B cell (primary cell): Measurements from ENCODE around the gene FAM216B. TPM values are rescaled to one million over a fixed set of nuclear protein-coding genes. Genes with fewer than 3 reads are reported as not detected.
"Not testable (repeated sequence)": the region's sequence is repeated elsewhere in the genome, so short reads cannot be mapped to it uniquely, and the experiment has no call there.

Experiments
- ATAC-seq: fragments of 200-7000 bp; cut with Tn5 transposase; one replicate; pipeline ENCODE4 v1.10.0; 2021; ENCODE audit warnings: low read depth, mild to moderate bottlenecking, moderate number of reproducible peaks, moderate library complexity
- CTCF ChIA-PET: fragments of 350-600 bp; sonication (Branson Sonifier 250); formaldehyde crosslinking; loops from one replicate; lab custom pipeline; 2021; ENCODE audit warnings: antibody characterized with exemption, inconsistent platforms; lab: Charles Lee
- POLR2A ChIA-PET: fragments of 350-600 bp; sonication (Branson Sonifier 250); formaldehyde crosslinking; loops from one replicate; lab custom pipeline; 2021; ENCODE audit warnings: antibody characterized with exemption; lab: Charles Lee
- DNase-seq: peaks from one replicate; pipeline ENCODE4 v3.0.0; 2013
- H2AFZ ChIP-seq: 2 replicates; pipeline ENCODE4 v1.6.1; 2012; ENCODE audit warnings: mild to moderate bottlenecking, low read depth, low read length; ENCODE audit not compliant: insufficient read depth, poor library complexity, severe bottlenecking
- H3K27ac ChIP-seq, 2 donors: 1 replicate in 1 of 2; 2 replicates in 1 of 2; pipeline ENCODE4 v1.5.1; 2012 to 2013; ENCODE audit warnings: low read length in 2 of 2, mild to moderate bottlenecking in 2 of 2, moderate library complexity in 1 of 2
- H3K27me3 ChIP-seq, 4 experiments: fragments of 200-600 bp in 1 of 4; sonication (generic) in 1 of 4; replicated peaks in 1 of 4; 1 replicate in 2 of 4; 2 replicates in 2 of 4; pipeline versions ENCODE4 v1.6.1 to v1.7.0; 2013 to 2016; ENCODE audit warnings: low read length in 3 of 4, mild to moderate bottlenecking in 2 of 4, mixed read lengths in 1 of 4, moderate library complexity in 1 of 4; ENCODE audit not compliant: insufficient read depth in 4 of 4, control insufficient read depth in 3 of 4; ENCODE audit errors: control extremely low read depth in 1 of 4
- H3K36me3 ChIP-seq, 2 experiments: replicated peaks in 1 of 2; 1 replicate in 1 of 2; 2 replicates in 1 of 2; pipeline versions ENCODE4 v1.6.1 to v1.7.1; 2013; ENCODE audit warnings: low read length in 1 of 2; ENCODE audit not compliant: insufficient read depth in 2 of 2, control insufficient read depth in 1 of 2; ENCODE audit errors: control extremely low read depth in 1 of 2, extremely low read depth in 1 of 2
- H3K4me1 ChIP-seq, 2 donors: fragments of 200-600 bp in 1 of 2; sonication (generic) in 1 of 2; 1 replicate in 1 of 2; 2 replicates in 1 of 2; pipeline versions ENCODE4 v1.5.1 to v1.6.1; 2013 to 2017; ENCODE audit warnings: low read length in 2 of 2; ENCODE audit not compliant: control insufficient read depth in 2 of 2, insufficient read depth in 2 of 2
- H3K4me2 ChIP-seq: replicated peaks from 2 replicates; pipeline ENCODE3; 2012; ENCODE audit warnings: mild to moderate bottlenecking, low read depth, low read length; ENCODE audit not compliant: poor library complexity, severe bottlenecking
- H3K4me3 ChIP-seq, 5 experiments: fragments of 200-600 bp in 1 of 5; sonication (generic) in 1 of 5; 1 replicate in 3 of 5; 2 replicates in 2 of 5; pipeline versions ENCODE4 v1.5.1 to v1.7.0; 2011 to 2016; ENCODE audit warnings: low read length in 4 of 5, mild to moderate bottlenecking in 4 of 5, low read depth in 2 of 5, control low read depth in 1 of 5, moderate library complexity in 1 of 5; ENCODE audit not compliant: insufficient read depth in 1 of 5; ENCODE audit errors: control extremely low read depth in 1 of 5, extremely low read depth in 1 of 5
- H3K79me2 ChIP-seq: fragments of 200-600 bp; sonication (generic); one replicate; pipeline ENCODE4 v1.6.0; 2016; ENCODE audit warnings: low read length; ENCODE audit not compliant: control insufficient read depth, insufficient read depth
- H3K9ac ChIP-seq: fragments of 200-600 bp; sonication (generic); 2 replicates; pipeline ENCODE4 v1.6.1; 2017; ENCODE audit warnings: mild to moderate bottlenecking, low read length, moderate library complexity
- H3K9me3 ChIP-seq, 3 donors: one replicate each; pipeline versions ENCODE4 v1.6.1 to v1.7.1; 2013; ENCODE audit warnings: low read length in 2 of 3; ENCODE audit not compliant: control insufficient read depth in 2 of 3, insufficient read depth in 1 of 3; ENCODE audit errors: control extremely low read depth in 1 of 3
- H4K20me1 ChIP-seq: 2 replicates; pipeline ENCODE4 v1.6.0; 2012; ENCODE audit warnings: mild to moderate bottlenecking, low read length; ENCODE audit not compliant: insufficient read depth, control insufficient read depth, poor library complexity, severe bottlenecking
- H3K27ac Mint-ChIP-seq: one replicate; pipeline ENCODE4 v1.8.0; 2021; ENCODE audit warnings: mixed read lengths
- H3K27me3 Mint-ChIP-seq: one replicate; pipeline ENCODE4 v1.8.0; 2021; ENCODE audit warnings: mixed read lengths
- H3K4me1 Mint-ChIP-seq: one replicate; pipeline ENCODE4 v1.8.0; 2021; ENCODE audit warnings: mixed read lengths
- H3K4me3 Mint-ChIP-seq: one replicate; pipeline ENCODE4 v1.8.0; 2021; ENCODE audit warnings: mixed read lengths
- H3K9me3 Mint-ChIP-seq: one replicate; pipeline ENCODE4 v1.8.0; 2022; ENCODE audit warnings: mixed read lengths; ENCODE audit not compliant: insufficient read depth
- CTCF ChIP-seq: fragments of 200-600 bp; IDR thresholded peaks from one replicate; pipeline ENCODE4 v1.8.0; 2022; ENCODE audit warnings: antibody characterized with exemption, mild to moderate bottlenecking
- EZH2 ChIP-seq: IDR thresholded peaks from 2 replicates; pipeline ENCODE4 v1.6.1; 2012; ENCODE audit warnings: borderline replicate concordance, low read depth, mild to moderate bottlenecking, moderate library complexity, low read length; ENCODE audit not compliant: insufficient read depth, poor library complexity, severe bottlenecking
- WGBS: methylation state at CpG from one replicate; pipeline ENCODE4 v1.1.5; 2013; ENCODE audit warnings: missing lambda C conversion rate; ENCODE audit not compliant: insufficient coverage; 5-methylcytosine and 5-hydroxymethylcytosine counted together
- intact Hi-C: fragments of 100-400 bp; cut with micrococcal nuclease; formaldehyde crosslinking; loops from one replicate; pipeline ENCODE4 v1.10.0; 2022
- polyA plus RNA-seq: library from polyadenylated mRNA; depleted of rRNA; stranded (reverse); fragments of >200 nt; gene quantifications from 2 replicates; pipeline ENCODE4 v1.2.3, GENCODE V29; 2012
- total RNA-seq, 2 donors: library from RNA; stranded (reverse); fragments of 120-200 nt in 1 of 2; gene quantifications; 1 replicate in 1 of 2; 2 replicates in 1 of 2; pipeline versions ENCODE4 v1.2.3 to v1.2.4, GENCODE V29; 2013 to 2022

FAM216B gene
- total and polyA plus RNA-seq, 2 donors (not counting 1 experiment from before 2014, with no cell fraction given) = not detected

- ATAC-seq (no peak), DNase-seq (no peak)
- H3K4me2 ChIP-seq = no peak overlapping the region
- no peaks in the 10 kb centered on the region for H3K79me2 ChIP-seq
- H3K9me3 Mint-ChIP-seq = peaks cover 5% of the 10 kb centered on the region
- H3K4me3 Mint-ChIP-seq = no peak overlapping the region
- H3K36me3 ChIP-seq = no peaks in the 10 kb centered on the region
- peaks cover 27% of the 10 kb centered on the region for H3K27me3 Mint-ChIP-seq
- H3K27me3 ChIP-seq = no peaks in the 10 kb centered on the region
- no peaks in the 10 kb centered on the region for H3K4me1 Mint-ChIP-seq
- H3K27ac Mint-ChIP-seq = no peak overlapping the region
- POLR2A ChIA-PET = no interaction called here
- no peaks in the 10 kb centered on the region for H3K4me1 ChIP-seq
- no peak overlapping the region for H3K4me3 ChIP-seq
- no CpG with 5 or more reads among the region's 3 CpGs for WGBS
- H4K20me1 ChIP-seq = no peaks in the 10 kb centered on the region
- no peak overlapping the region for H2AFZ ChIP-seq
- H3K9me3 ChIP-seq = peaks cover 0 to 7% (median 0%) of the 10 kb centered on the region in 3 donors
- intact Hi-C loops = no loop called here
- no peak overlapping the region for H3K9ac ChIP-seq
- TF ChIP-seq EZH2 (no peak), CTCF (no peak)
- CTCF ChIA-PET = no interaction called here
- H3K27ac ChIP-seq = no peak overlapping the region
Observed at GRCh38 chr13:42815681-42816080, 34.3 kb downstream of the FAM216B start.

- Mint-ChIP-seq H3K4me3 (no peak overlapping the region), H3K27me3 (peaks cover 27% of the 10 kb centered on the region), H3K27ac (no peak overlapping the region), H3K9me3 (peaks cover 5% of the 10 kb centered on the region), H3K4me1 (no peaks in the 10 kb centered on the region)
- Histone ChIP-seq H3K27me3 (no peaks in the 10 kb centered on the region), H3K9ac (no peak overlapping the region), H3K27ac (no peak overlapping the region), H2AFZ (no peak overlapping the region), H4K20me1 (no peaks in the 10 kb centered on the region), H3K4me1 (no peaks in the 10 kb centered on the region), H3K36me3 (no peaks in the 10 kb centered on the region), H3K4me2 (no peak overlapping the region), H3K79me2 (no peaks in the 10 kb centered on the region), H3K4me3 (no peak overlapping the region), H3K9me3 (peaks cover 0 to 7% (median 0%) of the 10 kb centered on the region in 3 donors)
- ATAC-seq = no peak
- ChIA-PET POLR2A (no interaction called here), CTCF (interaction anchor here (1.0 kb wide), 1 partner anchor 11 kb away, joined by 3 read pairs; no protein-coding TSS in a partner anchor)
- TF ChIP-seq CTCF (no peak), EZH2 (no peak)
- no peak for DNase-seq
- intact Hi-C loops = no loop called here
- no CpG with 5 or more reads among the region's 2 CpGs for WGBS
Observed at GRCh38 chr13:42816538-42816937, 35.2 kb downstream of the FAM216B start.

GRCh38 chr13:42819687-42820086 lies 38.3 kb downstream of the FAM216B start:
- H3K4me1 Mint-ChIP-seq, ATAC-seq, H3K4me1 ChIP-seq, H3K4me3 ChIP-seq, DNase-seq, H3K27me3 ChIP-seq, POLR2A ChIA-PET, H3K4me2 ChIP-seq, intact Hi-C loops, H3K79me2 ChIP-seq, H3K27ac Mint-ChIP-seq, CTCF ChIA-PET, H3K4me3 Mint-ChIP-seq, H2AFZ ChIP-seq, H4K20me1 ChIP-seq, H3K36me3 ChIP-seq, H3K9me3 ChIP-seq, H3K9ac ChIP-seq, H3K27ac ChIP-seq, H3K9me3 Mint-ChIP-seq: not testable (repeated sequence)
- peaks cover 17% of the 10 kb centered on the region for H3K27me3 Mint-ChIP-seq
- WGBS = no CpG with 5 or more reads among the region's 1 CpG
